Right atrium auricular region (tissue), 2 donors: ENCODE measurements around the gene CORO7. TPM values are rescaled to one million over a fixed set of nuclear protein-coding genes. Genes with fewer than 3 reads are reported as not detected.
A peak's percentile ranks its signal among the peaks of the same experiment; 100 is the strongest.

Experiments used
- DNase-seq: peaks from one replicate; pipeline ENCODE4 v3.0.0-alpha.2; 2019; ENCODE audit warnings: low spot score
- H3K27ac ChIP-seq, 2 donors: fragments of 200-600 bp; sonication (generic); 1 replicate in 1 of 2; 2 replicates in 1 of 2; pipeline ENCODE4 v1.5.1; 2016 to 2019
- H3K27me3 ChIP-seq, 2 donors: fragments of 200-600 bp; sonication (generic); one replicate each; pipeline versions ENCODE4 v1.5.1 to v1.6.0; 2017 to 2019
- H3K36me3 ChIP-seq: fragments of 200-600 bp; sonication (generic); one replicate; pipeline ENCODE4 v1.5.1; 2016
- H3K4me1 ChIP-seq, 2 donors: fragments of 200-600 bp; sonication (generic); one replicate each; pipeline versions ENCODE4 v1.5.1 to v1.6.0; 2017 to 2019
- H3K4me3 ChIP-seq, 2 donors: fragments of 200-600 bp; sonication (generic); 1 replicate in 1 of 2; 2 replicates in 1 of 2; pipeline ENCODE4 v1.5.1; 2017 to 2019; ENCODE audit warnings: mild to moderate bottlenecking in 1 of 2, moderate library complexity in 1 of 2
- H3K9me3 ChIP-seq, 2 donors: fragments of 200-600 bp; sonication (generic); one replicate each; pipeline ENCODE4 v1.5.1; 2019
- total RNA-seq, 2 donors: library from RNA; depleted of rRNA; stranded (reverse); fragments of >200 nt; gene quantifications; one replicate each; pipeline ENCODE4 v1.1.0, GENCODE V29; 2016
- TF ChIP-seq, protein P1 (sequence below), 2 donors: fragments of 200-600 bp; sonication (generic); IDR thresholded peaks; one replicate each; pipeline ENCODE4 v1.5.1; 2019; ENCODE audit warnings: antibody characterized with exemption in 2 of 2

The CORO7 gene
- total RNA-seq, 2 donors from 2014 or later: 10.3 TPM

DNA sequence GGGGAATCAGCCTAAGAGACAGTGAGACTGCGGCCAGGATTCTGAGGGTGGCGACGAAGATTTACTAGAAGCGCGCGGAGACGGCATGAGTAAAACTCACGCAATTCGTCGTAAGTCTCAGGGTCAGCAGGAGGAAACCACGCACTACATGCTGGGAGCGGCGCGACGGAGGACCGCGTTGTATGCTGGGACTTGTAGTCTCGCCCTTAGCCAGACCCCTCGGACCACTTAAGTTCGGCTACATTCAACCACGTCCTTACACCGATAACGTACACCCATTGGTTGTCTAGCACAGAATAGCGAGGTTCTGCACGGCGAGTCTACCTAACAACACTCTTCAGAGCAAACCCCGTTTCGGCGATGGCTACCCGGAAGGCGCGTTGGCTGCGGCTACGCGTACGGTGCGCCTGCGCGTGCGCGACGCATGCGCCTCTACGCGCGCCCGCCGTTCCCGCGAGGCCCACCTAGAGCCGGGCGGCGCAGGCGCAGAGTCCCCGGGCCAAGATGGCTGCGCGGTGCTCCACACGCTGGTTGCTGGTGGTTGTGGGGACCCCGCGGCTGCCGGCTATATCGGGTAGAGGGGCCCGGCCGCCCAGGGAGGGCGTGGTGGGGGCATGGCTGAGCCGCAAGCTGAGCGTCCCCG, 9.1 kb upstream of the CORO7 start, which contains the start of gene DNAJA3:
DNAJA3 (plus strand) TSS at position 491 of the 643 bp plus-strand sequence; CDS start at position 505, 14 bp downstream.
- peak within 1 kb of the TSS; percentile 93 to 95 for H3K4me3 ChIP-seq
- no peaks in the 10 kb centered on the region for H3K36me3 ChIP-seq
- no peaks in the 10 kb centered on the region for H3K9me3 ChIP-seq
- DNase-seq: peak; percentile 94
- H3K27me3 ChIP-seq: no peaks in the 10 kb centered on the region
- TF ChIP-seq, protein P1, sequence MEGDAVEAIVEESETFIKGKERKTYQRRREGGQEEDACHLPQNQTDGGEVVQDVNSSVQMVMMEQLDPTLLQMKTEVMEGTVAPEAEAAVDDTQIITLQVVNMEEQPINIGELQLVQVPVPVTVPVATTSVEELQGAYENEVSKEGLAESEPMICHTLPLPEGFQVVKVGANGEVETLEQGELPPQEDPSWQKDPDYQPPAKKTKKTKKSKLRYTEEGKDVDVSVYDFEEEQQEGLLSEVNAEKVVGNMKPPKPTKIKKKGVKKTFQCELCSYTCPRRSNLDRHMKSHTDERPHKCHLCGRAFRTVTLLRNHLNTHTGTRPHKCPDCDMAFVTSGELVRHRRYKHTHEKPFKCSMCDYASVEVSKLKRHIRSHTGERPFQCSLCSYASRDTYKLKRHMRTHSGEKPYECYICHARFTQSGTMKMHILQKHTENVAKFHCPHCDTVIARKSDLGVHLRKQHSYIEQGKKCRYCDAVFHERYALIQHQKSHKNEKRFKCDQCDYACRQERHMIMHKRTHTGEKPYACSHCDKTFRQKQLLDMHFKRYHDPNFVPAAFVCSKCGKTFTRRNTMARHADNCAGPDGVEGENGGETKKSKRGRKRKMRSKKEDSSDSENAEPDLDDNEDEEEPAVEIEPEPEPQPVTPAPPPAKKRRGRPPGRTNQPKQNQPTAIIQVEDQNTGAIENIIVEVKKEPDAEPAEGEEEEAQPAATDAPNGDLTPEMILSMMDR (IDR thresholded peaks at IDR 0.05): no peak
- H3K4me1 ChIP-seq: peaks cover 0 to 25% of the 10 kb centered on the region in 2 donors
- H3K27ac ChIP-seq: peak within 1 kb of the TSS; percentile 92

DNA sequence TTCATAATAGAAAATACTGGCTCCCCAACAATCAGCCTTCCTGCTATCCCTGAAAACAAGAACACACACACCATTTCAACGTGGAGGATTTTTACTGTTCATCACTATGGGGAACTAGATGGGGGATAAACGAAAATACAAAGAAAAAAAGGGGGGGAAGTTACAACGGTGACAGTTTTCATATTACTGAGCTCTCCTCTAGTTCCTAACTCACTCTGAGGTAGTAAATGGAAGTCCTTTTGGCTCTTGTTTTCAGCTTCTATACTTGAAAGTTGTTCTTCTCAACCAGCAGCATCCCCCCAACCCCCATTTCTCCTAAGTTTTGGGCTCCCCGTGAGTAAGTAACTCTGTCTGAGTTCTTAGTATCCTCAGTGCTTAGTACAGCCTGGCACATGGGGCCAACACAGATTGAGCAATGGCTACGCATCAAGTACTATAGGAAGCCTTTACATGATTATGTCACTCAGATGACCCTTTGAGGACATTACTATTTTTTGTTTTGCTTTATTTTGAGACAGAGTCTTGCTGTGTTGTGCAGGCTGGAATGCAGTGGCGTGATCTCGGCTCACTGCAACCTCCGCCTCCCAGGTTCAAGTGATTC, 4.2 kb upstream of the CORO7 start:
- no peak overlapping the region for H3K4me3 ChIP-seq
- no peak overlapping the region for H3K27ac ChIP-seq
- no peaks in the 10 kb centered on the region for H3K9me3 ChIP-seq
- H3K36me3 ChIP-seq: no peaks in the 10 kb centered on the region
- DNase-seq: no peak
- TF ChIP-seq, protein P1 (IDR thresholded peaks at IDR 0.05): no peak
- no peaks in the 10 kb centered on the region for H3K27me3 ChIP-seq
- peaks cover 0 to 12% of the 10 kb centered on the region in 2 donors for H3K4me1 ChIP-seq

DNA sequence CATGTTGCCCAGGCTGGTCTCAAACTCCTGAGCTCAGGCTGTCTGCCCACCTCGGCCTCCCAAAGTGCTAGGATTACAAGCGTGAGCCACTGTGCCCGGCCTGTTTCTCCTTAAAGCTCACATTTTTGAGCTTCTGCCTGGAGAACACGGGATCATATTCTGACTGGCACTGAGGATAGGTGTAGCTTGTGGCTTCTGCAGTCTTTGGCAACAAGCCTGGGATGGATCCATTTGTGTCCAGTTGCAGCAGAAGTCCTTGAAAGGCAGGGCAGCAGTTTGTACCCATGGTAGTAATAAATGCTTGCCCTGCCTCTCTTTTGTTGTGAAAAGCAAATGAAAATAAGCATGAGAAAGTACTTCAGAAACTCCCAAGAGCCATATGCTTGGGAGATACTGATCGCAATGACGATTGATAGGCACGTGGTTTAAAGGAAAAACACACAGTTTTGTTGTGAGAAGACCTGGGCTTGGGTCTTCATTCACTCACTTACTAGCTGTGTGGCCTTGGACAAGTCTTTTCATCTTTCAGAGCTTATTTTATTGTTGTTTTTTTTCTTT, 3.1 kb upstream of the CORO7 start:
- TF ChIP-seq, protein P1 (IDR thresholded peaks at IDR 0.05): no peak
- H3K4me3 ChIP-seq: no peak overlapping the region
- H3K27ac ChIP-seq: no peak overlapping the region
- H3K9me3 ChIP-seq: no peaks in the 10 kb centered on the region
- no peaks in the 10 kb centered on the region for H3K36me3 ChIP-seq
- no peaks in the 10 kb centered on the region for H3K27me3 ChIP-seq
- DNase-seq: no peak
- peaks cover 0 to 18% of the 10 kb centered on the region in 2 donors for H3K4me1 ChIP-seq

DNA sequence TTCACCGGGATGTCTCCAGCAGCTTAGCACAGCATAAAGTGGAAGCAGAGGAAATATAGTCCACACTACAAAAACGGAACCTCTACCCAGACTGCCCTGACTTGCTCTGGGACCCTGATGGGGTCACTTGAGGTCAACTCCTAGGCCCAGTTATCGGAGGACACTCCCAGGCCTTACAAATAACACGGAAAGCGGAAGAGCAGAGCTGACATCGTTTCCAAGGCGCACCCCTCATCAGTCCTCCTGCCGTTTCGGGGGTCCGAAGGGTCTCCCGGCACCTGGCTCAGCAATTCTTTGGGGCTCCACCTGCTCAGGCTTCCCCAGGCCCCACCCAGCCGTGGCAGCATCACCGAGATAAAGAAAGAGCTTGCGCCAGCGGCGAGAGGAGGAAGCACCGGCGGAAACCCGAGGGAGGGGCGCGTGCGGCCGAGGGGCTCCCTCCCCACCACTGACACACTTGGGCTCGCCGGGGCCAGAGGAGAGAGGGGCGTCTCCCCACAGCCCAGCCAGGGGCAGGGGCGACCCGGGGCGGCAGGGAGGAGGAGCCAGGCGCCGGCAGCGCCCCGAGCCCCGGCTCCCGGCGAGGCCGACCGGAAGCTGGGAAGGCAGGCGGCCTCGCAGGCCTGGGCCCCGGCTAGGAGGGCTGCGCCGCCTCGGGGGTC, 727 bp downstream of the CORO7 start:
- no peaks in the 10 kb centered on the region for H3K27me3 ChIP-seq
- DNase-seq: no peak
- H3K9me3 ChIP-seq: no peaks in the 10 kb centered on the region
- TF ChIP-seq, protein P1 (IDR thresholded peaks at IDR 0.05): no peak
- H3K4me3 ChIP-seq: peak overlapping the region; percentile 80 to 99
- peaks cover 0 to 36% of the 10 kb centered on the region in 2 donors for H3K4me1 ChIP-seq
- H3K36me3 ChIP-seq: no peaks in the 10 kb centered on the region
- peak overlapping the region; percentile 76 to 83 for H3K27ac ChIP-seq

DNA sequence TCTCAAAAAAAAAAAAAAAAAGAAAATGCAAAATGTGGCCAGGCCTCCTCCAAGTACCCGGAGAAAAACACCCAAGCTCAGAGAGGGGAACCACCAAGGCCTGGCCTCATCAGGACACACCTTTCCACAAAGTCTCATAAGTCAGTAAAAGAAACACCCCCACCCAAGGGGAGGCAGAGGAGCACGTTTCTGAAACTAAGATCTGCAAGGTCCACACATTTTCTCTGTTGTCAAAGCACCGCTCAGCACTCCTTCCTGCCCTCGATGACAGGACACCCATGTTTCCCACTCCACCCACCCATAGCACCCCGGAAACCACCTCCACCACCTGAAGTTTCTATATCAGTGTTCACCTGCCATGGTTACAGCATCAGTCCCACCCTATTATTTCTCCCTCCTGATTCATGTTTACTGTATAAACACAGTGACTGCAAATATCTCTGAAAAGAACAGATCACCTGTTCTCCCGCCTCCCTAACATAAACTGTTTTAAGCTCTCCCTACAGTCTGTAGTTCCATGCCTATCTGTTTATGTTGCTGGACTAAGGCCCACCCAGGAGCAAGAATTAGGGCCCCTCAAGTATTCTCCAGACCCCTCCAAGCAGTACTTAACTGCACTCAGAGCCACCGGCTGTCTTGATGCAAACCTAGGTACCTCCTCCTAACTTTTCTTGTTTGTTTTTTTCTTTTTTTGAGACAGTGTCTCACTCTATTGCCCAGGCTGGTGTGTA, 2.0 kb downstream of the CORO7 start:
- no peaks in the 10 kb centered on the region for H3K27me3 ChIP-seq
- peaks cover 0 to 46% of the 10 kb centered on the region in 2 donors for H3K4me1 ChIP-seq
- H3K4me3 ChIP-seq: no peak overlapping the region
- H3K36me3 ChIP-seq: no peaks in the 10 kb centered on the region
- H3K27ac ChIP-seq: no peak overlapping the region
- no peak for DNase-seq
- TF ChIP-seq, protein P1 (IDR thresholded peaks at IDR 0.05): no peak
- H3K9me3 ChIP-seq: no peaks in the 10 kb centered on the region
